ENCODE measurements around the gene ACAD9.

DNA sequence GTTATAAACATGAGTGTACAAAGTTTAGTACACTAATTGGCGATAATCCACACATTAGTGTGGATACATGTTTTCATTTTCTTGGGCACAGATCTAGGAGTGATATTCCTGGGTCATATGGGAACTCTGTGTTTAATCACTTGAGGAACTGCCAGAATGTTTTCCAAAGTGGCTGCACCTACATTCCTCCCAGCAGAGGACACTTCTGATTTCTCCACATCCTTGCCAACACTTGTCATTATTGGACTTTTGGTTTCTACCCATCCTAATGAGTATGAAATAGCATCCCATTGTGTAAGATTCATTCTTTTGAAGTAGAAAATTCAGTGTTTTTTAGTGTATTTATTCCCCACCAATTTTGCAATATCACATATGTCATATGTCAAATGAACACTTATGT, 60.8 kb downstream of the ACAD9 start:
- TF ChIP-seq POLR2A (IDR thresholded peaks at IDR 0.05) = no peak
- TF ChIP-seq POLR2AphosphoS5 (IDR thresholded peaks at IDR 0.05) = no peak
- TF ChIP-seq EP300 (IDR thresholded peaks at IDR 0.05) = no peak
- TF ChIP-seq, protein P1, sequence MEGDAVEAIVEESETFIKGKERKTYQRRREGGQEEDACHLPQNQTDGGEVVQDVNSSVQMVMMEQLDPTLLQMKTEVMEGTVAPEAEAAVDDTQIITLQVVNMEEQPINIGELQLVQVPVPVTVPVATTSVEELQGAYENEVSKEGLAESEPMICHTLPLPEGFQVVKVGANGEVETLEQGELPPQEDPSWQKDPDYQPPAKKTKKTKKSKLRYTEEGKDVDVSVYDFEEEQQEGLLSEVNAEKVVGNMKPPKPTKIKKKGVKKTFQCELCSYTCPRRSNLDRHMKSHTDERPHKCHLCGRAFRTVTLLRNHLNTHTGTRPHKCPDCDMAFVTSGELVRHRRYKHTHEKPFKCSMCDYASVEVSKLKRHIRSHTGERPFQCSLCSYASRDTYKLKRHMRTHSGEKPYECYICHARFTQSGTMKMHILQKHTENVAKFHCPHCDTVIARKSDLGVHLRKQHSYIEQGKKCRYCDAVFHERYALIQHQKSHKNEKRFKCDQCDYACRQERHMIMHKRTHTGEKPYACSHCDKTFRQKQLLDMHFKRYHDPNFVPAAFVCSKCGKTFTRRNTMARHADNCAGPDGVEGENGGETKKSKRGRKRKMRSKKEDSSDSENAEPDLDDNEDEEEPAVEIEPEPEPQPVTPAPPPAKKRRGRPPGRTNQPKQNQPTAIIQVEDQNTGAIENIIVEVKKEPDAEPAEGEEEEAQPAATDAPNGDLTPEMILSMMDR (IDR thresholded peaks at IDR 0.05) = no peak
